Cerebellar cortex (tissue), 1 donor: ENCODE measurements around the gene CCDC63.
A peak's percentile ranks its signal among the peaks of the same experiment; 100 is the strongest.
"Not testable (repeated sequence)": the region's sequence is repeated elsewhere in the genome, so short reads cannot be mapped to it uniquely, and the experiment has no call there.

ENCODE experiments used
- DNase-seq: peaks from one replicate; pipeline ENCODE4 v3.0.0-alpha.2; 2015; ENCODE audit warnings: low spot score

The CCDC63 gene

GRCh38 chr12:110844551-110845338, 2.0 kb upstream of the CCDC63 start:
- peak; percentile 70 for DNase-seq

DNA sequence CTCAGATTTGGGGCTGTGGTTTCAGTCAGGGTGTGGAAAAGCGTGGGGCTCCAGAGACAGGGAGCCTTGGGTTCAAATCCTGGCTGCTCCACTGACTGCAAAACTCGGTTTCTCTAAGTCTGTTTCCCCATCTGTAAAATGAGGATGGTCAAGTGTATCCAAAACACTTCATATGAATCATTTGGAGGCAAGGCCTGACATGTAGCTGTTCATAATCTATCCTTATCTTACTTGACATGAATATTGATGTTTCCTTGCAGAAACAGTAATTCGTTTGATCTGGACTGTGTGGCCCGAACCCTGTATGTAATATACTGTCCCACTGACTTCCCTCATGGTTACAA, 1.5 kb upstream of the CCDC63 start:
- no peak for DNase-seq

- no peak for DNase-seq
These were observed 1.6 kb downstream of the CCDC63 start for GRCh38 chr12:110848314-110848923.

- DNase-seq: no peak
These were observed 2.4 kb downstream of the CCDC63 start for GRCh38 chr12:110849221-110849620.

GRCh38 chr12:110849748-110850403, 3.1 kb downstream of the CCDC63 start:
- DNase-seq: no peak

GRCh38 chr12:110850762-110851161, 4.0 kb downstream of the CCDC63 start:
- DNase-seq: no peak

DNA sequence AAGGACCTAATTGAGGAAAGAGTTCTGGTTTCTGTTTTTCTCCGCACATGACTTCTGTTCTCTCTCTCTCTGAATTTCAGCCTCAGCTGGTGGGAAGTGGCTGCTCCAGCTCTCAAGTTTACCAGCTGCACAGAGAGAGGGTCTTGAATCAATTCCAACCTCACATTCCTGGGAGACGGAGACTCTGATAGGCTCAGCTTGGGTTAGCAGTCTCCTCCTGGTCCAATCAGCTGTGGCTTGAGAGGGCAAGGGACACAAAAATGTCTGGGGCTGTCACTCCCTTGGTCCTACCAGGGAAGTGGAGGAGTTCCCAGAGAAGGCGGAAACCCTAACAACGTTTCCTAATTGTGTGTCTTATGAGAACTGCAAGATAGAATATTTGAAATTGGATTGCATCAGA, 7.0 kb downstream of the CCDC63 start:
- DNase-seq: no peak

- DNase-seq: no peak
These were observed 9.8 kb downstream of the CCDC63 start for GRCh38 chr12:110856542-110856941.

DNA sequence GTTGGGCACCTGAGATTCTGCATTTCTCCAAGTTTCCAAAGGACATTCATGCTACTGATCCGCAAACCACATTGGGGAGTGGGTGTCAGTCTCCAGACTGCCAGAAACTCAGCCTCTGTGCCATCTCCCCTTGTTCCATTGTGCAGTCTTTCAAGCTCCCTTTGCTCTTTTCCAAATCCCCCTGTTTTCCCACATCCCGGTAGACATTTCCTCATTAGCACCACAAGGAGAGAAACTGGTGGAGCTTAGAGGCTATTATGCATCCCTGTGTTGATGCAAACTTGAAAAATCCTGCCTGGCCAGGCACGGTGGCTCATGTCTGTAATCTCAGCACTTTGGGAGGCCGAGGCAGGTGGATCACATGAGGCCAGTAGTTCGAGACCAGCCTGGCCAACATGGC, 10.7 kb downstream of the CCDC63 start:
- DNase-seq: no peak

- DNase-seq: not testable (repeated sequence)
These were observed 11.2 kb downstream of the CCDC63 start for GRCh38 chr12:110857954-110858353.

- DNase-seq: no peak
These were observed 12.1 kb downstream of the CCDC63 start for GRCh38 chr12:110858848-110859247.

DNA sequence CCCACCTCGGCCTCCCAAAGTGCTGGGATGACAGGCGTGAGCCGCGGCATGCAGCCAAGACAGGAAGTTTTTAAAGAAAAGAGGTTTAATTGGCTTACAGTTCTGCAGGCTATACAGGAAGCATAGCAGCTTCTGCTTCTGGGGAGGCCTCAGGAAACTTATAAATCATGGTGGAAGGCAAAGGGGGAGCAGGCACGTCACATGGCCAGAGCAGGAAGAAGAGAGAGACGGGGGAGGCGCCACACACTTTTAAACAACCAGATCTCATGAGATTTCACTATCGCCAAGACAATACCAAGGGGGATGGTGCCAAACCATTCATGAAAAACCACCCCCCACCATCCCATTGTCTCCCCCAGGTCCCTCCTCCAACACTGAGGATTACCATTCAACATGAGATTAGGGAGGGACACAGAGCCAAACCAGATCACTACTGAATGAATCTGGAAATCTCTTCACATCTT, 14.1 kb downstream of the CCDC63 start:
- DNase-seq: no peak

- no peak for DNase-seq
These were observed 14.9 kb downstream of the CCDC63 start for GRCh38 chr12:110861729-110862128.

DNA sequence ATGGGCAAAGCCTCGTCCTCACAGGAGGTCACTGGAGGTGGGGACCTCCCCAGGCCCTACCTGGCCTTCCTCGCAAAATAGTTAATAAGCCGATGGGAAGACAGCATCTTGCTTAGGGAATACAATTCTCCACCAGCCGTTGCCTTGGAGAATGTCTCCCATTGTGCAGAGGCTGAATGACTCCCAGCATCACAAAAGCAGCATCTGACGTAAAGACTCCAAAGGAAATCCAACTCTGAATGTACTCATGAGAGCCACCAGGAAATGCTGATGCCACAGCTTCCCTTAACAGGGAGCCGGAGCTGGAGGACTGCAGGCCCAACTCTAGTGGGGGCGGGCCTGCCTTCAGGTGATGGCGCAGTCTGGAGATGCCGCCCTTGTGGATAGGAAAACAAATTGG, 15.5 kb downstream of the CCDC63 start:
- DNase-seq: no peak

GRCh38 chr12:110863161-110863560, 16.4 kb downstream of the CCDC63 start:
- DNase-seq: no peak

GRCh38 chr12:110865521-110865920, 18.7 kb downstream of the CCDC63 start:
- DNase-seq: no peak

DNA sequence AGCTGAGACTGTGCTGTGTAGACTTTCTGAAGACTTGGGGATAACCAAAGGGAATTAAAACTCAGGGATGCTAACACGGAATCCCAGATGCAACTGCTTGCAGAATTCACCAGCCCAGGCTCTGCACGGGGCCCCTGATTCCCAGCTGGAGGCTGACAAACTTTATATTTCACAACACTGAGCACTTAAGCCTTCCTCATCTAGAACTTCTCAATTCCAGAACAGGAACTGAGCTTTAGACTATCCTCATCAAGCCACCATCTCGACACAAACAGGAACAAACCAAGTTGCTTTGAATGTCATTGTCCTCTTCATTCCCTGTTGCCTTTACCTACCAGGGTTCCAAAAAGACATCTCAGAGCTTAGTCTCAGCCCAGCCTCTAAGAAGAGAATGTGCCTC, 22.2 kb downstream of the CCDC63 start:
- DNase-seq: no peak

DNA sequence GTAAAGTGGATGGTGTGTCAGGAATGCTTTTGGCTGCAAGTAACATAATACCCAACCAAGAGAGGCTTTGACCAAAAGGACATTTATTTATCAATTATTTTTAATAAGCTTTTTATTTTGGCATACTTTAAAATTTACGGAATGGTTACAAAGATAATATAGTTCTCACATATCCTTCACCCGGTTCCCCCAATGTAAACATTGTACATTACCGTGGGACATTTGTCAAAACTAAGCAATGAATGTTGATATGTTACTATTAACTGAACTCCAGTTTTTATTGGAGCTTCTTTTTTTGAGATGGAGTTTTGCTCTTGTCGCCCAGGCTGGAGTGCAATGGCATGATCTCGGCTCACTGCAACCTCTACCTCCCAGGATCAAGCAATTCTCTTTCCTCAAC, 23.0 kb downstream of the CCDC63 start:
- no peak for DNase-seq

GRCh38 chr12:110872100-110872499, 25.3 kb downstream of the CCDC63 start:
- no peak for DNase-seq

DNA sequence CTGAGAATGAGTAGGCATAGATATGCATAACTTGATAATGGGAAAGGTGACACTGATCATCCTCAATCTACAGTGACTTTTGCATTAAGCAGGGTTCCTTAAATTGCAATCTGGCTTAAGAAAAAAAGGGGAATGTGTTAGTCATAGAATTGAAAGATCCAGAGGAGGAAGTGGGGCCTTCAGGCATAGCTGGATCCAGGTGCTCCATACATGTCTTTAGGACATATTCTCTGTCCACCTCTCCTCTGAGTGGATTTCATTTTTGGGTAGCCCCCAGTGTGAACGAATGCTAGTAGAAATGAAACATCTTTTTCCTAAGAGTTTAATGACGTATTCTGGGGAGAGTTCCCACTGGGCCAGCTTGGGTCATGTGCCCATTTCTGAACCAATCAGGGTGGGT, 27.6 kb downstream of the CCDC63 start:
- no peak for DNase-seq

DNA sequence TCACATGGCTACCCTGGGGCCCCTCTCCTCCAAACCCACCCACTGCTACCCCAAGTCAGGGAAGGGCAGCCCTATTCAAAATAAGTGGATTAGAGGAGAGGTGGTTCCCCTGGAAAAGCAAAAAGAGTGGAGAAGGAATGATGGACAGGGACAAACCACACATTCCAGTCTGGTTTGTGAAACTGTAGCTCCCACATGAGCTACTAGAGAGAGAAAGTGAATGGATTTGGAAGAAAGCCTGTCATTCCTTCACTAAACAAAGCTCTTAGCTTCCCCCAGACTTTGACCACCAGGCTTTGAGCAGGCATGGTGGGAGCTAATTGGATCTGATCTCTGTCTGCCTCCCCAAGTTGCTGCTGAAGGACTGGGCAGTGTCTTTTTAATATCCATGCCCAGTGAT, 28.0 kb downstream of the CCDC63 start:
- no peak for DNase-seq

- DNase-seq: no peak
These were observed 33.9 kb downstream of the CCDC63 start for GRCh38 chr12:110880651-110881050.

DNA sequence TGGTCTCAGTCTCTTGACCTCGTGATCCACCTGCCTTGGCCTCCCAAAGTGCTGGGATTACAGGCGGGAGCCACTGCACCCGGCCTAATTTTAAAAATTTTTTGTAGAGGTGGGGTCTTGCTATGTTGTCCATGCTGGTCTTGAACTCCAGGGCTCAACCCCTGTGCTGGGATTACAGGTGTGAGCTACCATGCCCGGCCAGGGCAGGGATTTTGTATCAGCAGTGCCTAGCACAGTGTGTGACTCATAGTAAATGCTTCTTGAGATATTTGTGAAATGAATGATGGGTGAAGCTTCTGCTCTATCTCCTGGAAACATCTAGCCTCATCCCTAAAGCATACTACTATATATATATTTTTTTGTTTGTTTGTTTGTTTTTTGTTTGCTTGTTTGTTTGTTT, 36.5 kb downstream of the CCDC63 start:
- DNase-seq: no peak
